OCI-LY7 (cell line): ENCODE results near the gene SCN5A.

ENCODE experiments used
- EZH2phosphoT487 ChIP-seq: fragments of 200-600 bp; sonication (generic); IDR thresholded peaks from 2 replicates; pipeline ENCODE4 v1.6.1; 2018; ENCODE audit warnings: low read depth, borderline replicate concordance, mild to moderate bottlenecking, mixed run types, antibody characterized with exemption, low read length, moderate library complexity, mixed read lengths
- TF ChIP-seq, protein P1 (sequence below): fragments of 200-600 bp; sonication (generic); conservative IDR thresholded peaks from 2 replicates; pipeline ENCODE4 v1.5.1; 2014; ENCODE audit warnings: mild to moderate bottlenecking, antibody characterized with exemption, low read length, moderate library complexity, mixed read lengths

DNA sequence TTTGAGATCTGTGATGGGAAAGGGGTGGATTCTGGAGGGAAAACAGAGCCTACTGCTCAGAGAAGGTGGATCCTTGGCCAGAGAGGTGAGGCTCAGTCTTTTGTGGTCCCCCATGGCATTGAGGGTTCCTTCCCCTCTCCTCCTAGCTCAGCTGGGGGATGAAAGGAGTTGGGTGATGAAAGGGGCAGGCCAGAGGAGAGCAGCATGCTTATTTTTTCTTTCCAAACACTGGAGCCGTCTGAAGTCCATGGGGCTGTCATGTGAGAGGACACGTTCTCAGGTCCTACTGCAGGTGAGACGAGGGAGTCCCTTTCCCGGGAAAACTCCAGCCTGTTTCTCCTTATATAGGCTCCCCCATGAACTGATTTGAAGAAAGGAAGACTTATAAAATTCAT lies 71.4 kb downstream of the SCN5A start:
- no peak for TF ChIP-seq EZH2phosphoT487
- TF ChIP-seq, protein P1, sequence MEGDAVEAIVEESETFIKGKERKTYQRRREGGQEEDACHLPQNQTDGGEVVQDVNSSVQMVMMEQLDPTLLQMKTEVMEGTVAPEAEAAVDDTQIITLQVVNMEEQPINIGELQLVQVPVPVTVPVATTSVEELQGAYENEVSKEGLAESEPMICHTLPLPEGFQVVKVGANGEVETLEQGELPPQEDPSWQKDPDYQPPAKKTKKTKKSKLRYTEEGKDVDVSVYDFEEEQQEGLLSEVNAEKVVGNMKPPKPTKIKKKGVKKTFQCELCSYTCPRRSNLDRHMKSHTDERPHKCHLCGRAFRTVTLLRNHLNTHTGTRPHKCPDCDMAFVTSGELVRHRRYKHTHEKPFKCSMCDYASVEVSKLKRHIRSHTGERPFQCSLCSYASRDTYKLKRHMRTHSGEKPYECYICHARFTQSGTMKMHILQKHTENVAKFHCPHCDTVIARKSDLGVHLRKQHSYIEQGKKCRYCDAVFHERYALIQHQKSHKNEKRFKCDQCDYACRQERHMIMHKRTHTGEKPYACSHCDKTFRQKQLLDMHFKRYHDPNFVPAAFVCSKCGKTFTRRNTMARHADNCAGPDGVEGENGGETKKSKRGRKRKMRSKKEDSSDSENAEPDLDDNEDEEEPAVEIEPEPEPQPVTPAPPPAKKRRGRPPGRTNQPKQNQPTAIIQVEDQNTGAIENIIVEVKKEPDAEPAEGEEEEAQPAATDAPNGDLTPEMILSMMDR: no peak
